Prostate gland (tissue), 2 donors: ENCODE data around the gene MAPK1.

Experiments
- POLR2A ChIP-seq: fragments of 450-650 bp; IDR thresholded peaks from one replicate; pipeline ENCODE4 v1.6.1; 2016; ENCODE audit warnings: antibody characterized with exemption, mild to moderate bottlenecking
- POLR2AphosphoS5 ChIP-seq: sonication (generic); formaldehyde crosslinking; IDR thresholded peaks from one replicate; pipeline ENCODE4 v1.6.1; 2017; ENCODE audit warnings: antibody characterized with exemption
- TF ChIP-seq, protein P1 (sequence below), 4 experiments: fragments of 200-600 bp in 2 of 4; fragments of 450-650 bp in 2 of 4; sonication (generic) in 2 of 4; IDR thresholded peaks; 1 replicate in 3 of 4; 2 replicates in 1 of 4; pipeline ENCODE4 v1.5.1; 2016 to 2019; ENCODE audit warnings: antibody characterized with exemption in 4 of 4, mild to moderate bottlenecking in 2 of 4, moderate library complexity in 2 of 4

DNA sequence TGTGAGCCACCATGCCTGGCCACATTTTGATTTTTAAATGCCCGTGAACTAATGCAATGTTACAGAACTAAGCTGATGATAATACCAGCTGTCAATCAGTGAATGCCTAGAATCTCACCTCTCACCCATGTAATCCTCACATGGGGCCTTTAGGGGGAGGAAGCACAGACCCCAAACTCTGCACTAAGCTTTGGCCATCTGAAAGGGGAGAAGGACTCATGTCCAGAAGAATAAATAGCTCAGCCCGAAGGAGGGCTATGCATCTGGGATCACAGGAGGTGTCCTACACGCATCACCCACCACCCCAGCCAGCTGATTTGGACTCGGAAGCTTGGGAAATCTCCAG, 95.8 kb downstream of the MAPK1 start:
- TF ChIP-seq, protein P1, sequence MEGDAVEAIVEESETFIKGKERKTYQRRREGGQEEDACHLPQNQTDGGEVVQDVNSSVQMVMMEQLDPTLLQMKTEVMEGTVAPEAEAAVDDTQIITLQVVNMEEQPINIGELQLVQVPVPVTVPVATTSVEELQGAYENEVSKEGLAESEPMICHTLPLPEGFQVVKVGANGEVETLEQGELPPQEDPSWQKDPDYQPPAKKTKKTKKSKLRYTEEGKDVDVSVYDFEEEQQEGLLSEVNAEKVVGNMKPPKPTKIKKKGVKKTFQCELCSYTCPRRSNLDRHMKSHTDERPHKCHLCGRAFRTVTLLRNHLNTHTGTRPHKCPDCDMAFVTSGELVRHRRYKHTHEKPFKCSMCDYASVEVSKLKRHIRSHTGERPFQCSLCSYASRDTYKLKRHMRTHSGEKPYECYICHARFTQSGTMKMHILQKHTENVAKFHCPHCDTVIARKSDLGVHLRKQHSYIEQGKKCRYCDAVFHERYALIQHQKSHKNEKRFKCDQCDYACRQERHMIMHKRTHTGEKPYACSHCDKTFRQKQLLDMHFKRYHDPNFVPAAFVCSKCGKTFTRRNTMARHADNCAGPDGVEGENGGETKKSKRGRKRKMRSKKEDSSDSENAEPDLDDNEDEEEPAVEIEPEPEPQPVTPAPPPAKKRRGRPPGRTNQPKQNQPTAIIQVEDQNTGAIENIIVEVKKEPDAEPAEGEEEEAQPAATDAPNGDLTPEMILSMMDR (IDR thresholded peaks at IDR 0.05), result no peak
- TF ChIP-seq POLR2A (no peak), POLR2AphosphoS5 (no peak)
